NCI-H510A (cell line): Measurements from ENCODE around the gene ALDH3B2.
A peak's percentile ranks its signal among the peaks of the same experiment; 100 is the strongest.
"Not testable (repeated sequence)": the region's sequence is repeated elsewhere in the genome, so short reads cannot be mapped to it uniquely, and the experiment has no call there.

ENCODE experiments used
- DNase-seq: peaks from one replicate; lab custom pipeline; 2025; lab: John Stamatoyannopoulos, UW

ALDH3B2 gene

GRCh38 chr11:67674442-67674871 lies at the start of gene ALDH3B2:
TSS of gene ALDH3B2 (minus strand) at chr11:67674623. CDS start at chr11:67666935, 7,688 bp downstream.
- DNase-seq = peak; percentile 85

GRCh38 chr11:67723036-67723435 lies 48.6 kb upstream of the ALDH3B2 start:
- not testable (repeated sequence) for DNase-seq

- DNase-seq = not testable (repeated sequence)
Observed at GRCh38 chr11:67716226-67716625, 41.8 kb upstream of the ALDH3B2 start.

GRCh38 chr11:67715801-67716200 lies 41.4 kb upstream of the ALDH3B2 start:
- not testable (repeated sequence) for DNase-seq

GRCh38 chr11:67713892-67714509 lies 39.6 kb upstream of the ALDH3B2 start:
- DNase-seq = not testable (repeated sequence)

- not testable (repeated sequence) for DNase-seq
Observed at GRCh38 chr11:67711676-67712075, 37.3 kb upstream of the ALDH3B2 start.

- DNase-seq = not testable (repeated sequence)
Observed at GRCh38 chr11:67711212-67711611, 36.8 kb upstream of the ALDH3B2 start.

GRCh38 chr11:67709806-67710205 lies 35.4 kb upstream of the ALDH3B2 start:
- DNase-seq = not testable (repeated sequence)

GRCh38 chr11:67705264-67705663 lies 30.8 kb upstream of the ALDH3B2 start:
- no peak for DNase-seq

- no peak for DNase-seq
Observed at GRCh38 chr11:67704524-67704923, 30.1 kb upstream of the ALDH3B2 start.

- not testable (repeated sequence) for DNase-seq
Observed at GRCh38 chr11:67703709-67704108, 29.3 kb upstream of the ALDH3B2 start.

GRCh38 chr11:67700548-67701262 lies 26.3 kb upstream of the ALDH3B2 start:
- DNase-seq = no peak

GRCh38 chr11:67700141-67700540 lies 25.7 kb upstream of the ALDH3B2 start:
- no peak for DNase-seq

GRCh38 chr11:67699521-67699920 lies 25.1 kb upstream of the ALDH3B2 start:
- DNase-seq = no peak

GRCh38 chr11:67698247-67698646 lies 23.8 kb upstream of the ALDH3B2 start:
- DNase-seq = no peak

- DNase-seq = no peak
Observed at GRCh38 chr11:67697846-67698245, 23.4 kb upstream of the ALDH3B2 start.

- no peak for DNase-seq
Observed at GRCh38 chr11:67696998-67697397, 22.6 kb upstream of the ALDH3B2 start.

- DNase-seq = no peak
Observed at GRCh38 chr11:67695606-67696005, 21.2 kb upstream of the ALDH3B2 start.

GRCh38 chr11:67694875-67695555 lies 20.6 kb upstream of the ALDH3B2 start:
- no peak for DNase-seq

- no peak for DNase-seq
Observed at GRCh38 chr11:67691149-67691548, 16.7 kb upstream of the ALDH3B2 start.

GRCh38 chr11:67689178-67689577 lies 14.8 kb upstream of the ALDH3B2 start:
- DNase-seq = no peak

- no peak for DNase-seq
Observed at GRCh38 chr11:67687986-67688385, 13.6 kb upstream of the ALDH3B2 start.
